Measurements from ENCODE around the gene DKK2.
"Not testable (repeated sequence)": the region's sequence is repeated elsewhere in the genome, so short reads cannot be mapped to it uniquely, and the experiment has no call there.

DNA sequence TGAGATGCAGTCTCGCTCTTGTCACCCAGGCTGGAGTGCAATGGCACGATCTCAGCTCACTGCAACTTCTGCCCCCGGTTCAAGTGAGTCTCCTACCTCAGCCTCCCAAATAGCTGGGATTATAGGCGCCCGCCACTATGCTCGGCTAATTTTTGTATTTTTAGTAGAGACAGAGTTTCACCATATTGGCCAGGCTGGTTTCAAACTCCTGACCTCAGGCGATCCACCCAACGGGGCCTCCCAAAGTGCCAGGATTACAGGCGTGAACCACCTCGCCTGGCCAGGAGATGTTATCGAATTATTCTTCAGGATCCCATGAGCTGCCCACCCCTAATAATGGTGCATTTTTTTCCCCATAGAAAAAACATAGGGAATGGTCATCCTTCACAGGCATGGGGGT, 128.1 kb downstream of the DKK2 start:
- TF ChIP-seq CTCF (IDR thresholded peaks at IDR 0.05; ENCODE audit: insufficient read depth, low read depth, low read length); EZH2 (IDR thresholded peaks at IDR 0.05; ENCODE audit: insufficient read depth, low read length): not testable (repeated sequence)

All from astrocyte (in vitro differentiated cells and primary cell).